Panc1 (cell line): Measurements from ENCODE around the gene CORIN. TPM values are rescaled to one million over a fixed set of nuclear protein-coding genes. Genes with fewer than 3 reads are reported as not detected.

Source experiments
- ATAC-seq: fragments of 200-7000 bp; cut with Tn5 transposase; 2 replicates; pipeline ENCODE4 v1.9.1; 2020; ENCODE audit warnings: mild to moderate bottlenecking, moderate library complexity
- BruUV-seq: library from RNA; stranded (reverse); fragments of 400-500 nt; replicated peaks from 2 replicates; lab custom pipeline; 2021; lab: Mats Ljungman, UMichigan
- CTCF ChIA-PET: fragments of 300-600 bp; sonication (Branson Sonifier 250); formaldehyde crosslinking; loops from one replicate; lab custom pipeline; 2022; ENCODE audit warnings: antibody characterized with exemption; lab: Charles Lee
- POLR2A ChIA-PET: fragments of 300-600 bp; sonication (Branson Sonifier 250); formaldehyde crosslinking; loops from one replicate; lab custom pipeline; 2022; ENCODE audit warnings: antibody characterized with exemption; lab: Charles Lee
- DNase-seq: peaks from one replicate; pipeline ENCODE4 v3.0.0-alpha.2; 2010; ENCODE audit warnings: low read depth, low spot score
- H3K27ac ChIP-seq: 2 replicates; pipeline ENCODE4 v1.5.1; 2011; ENCODE audit warnings: mild to moderate bottlenecking, low read length, inconsistent platforms
- H3K27me3 ChIP-seq: fragments of 200-500 bp; sonication (Bioruptor generic); 2 replicates; pipeline ENCODE4 v1.6.0; 2014; ENCODE audit warnings: low read length, inconsistent platforms; ENCODE audit not compliant: control insufficient read depth, insufficient read depth
- H3K36me3 ChIP-seq: fragments of 200-500 bp; sonication (Bioruptor generic); 2 replicates; pipeline ENCODE4 v1.5.1; 2014; ENCODE audit warnings: inconsistent platforms, mild to moderate bottlenecking, low read length, moderate library complexity; ENCODE audit not compliant: control insufficient read depth, insufficient read depth
- H3K4me1 ChIP-seq: 2 replicates; pipeline ENCODE4 v1.5.1; 2011; ENCODE audit warnings: inconsistent platforms, mild to moderate bottlenecking, low read length, moderate library complexity; ENCODE audit not compliant: control insufficient read depth, insufficient read depth
- H3K4me3 ChIP-seq, 2 experiments: 2 replicates each; pipeline ENCODE4 v1.5.1; 2011 to 2012; ENCODE audit warnings: low read depth in 2 of 2, low read length in 2 of 2, mild to moderate bottlenecking in 2 of 2, inconsistent platforms in 1 of 2, moderate library complexity in 1 of 2
- H3K9me3 ChIP-seq: fragments of 200-500 bp; sonication (Bioruptor generic); 2 replicates; pipeline ENCODE4 v1.5.1; 2014; ENCODE audit warnings: low read depth, mild to moderate bottlenecking, inconsistent platforms, low read length, moderate library complexity; ENCODE audit not compliant: control insufficient read depth, insufficient read depth
- CTCF ChIP-seq: fragments of 450-650 bp; IDR thresholded peaks from 2 replicates; pipeline ENCODE4 v1.5.1; 2017; ENCODE audit warnings: mild to moderate bottlenecking
- POLR2AphosphoS5 ChIP-seq: IDR thresholded peaks from 2 replicates; pipeline ENCODE4 v1.6.1; 2012; ENCODE audit warnings: mild to moderate bottlenecking, low read depth, low read length, moderate library complexity
- REST ChIP-seq, 2 experiments: IDR thresholded peaks; 2 replicates each; pipeline ENCODE4 v1.6.1; 2011 to 2012; ENCODE audit warnings: low read depth in 2 of 2, control low read depth in 1 of 2, low read length in 1 of 2, mild to moderate bottlenecking in 1 of 2, moderate library complexity in 1 of 2; ENCODE audit not compliant: insufficient read depth in 1 of 2
- SIN3A ChIP-seq: IDR thresholded peaks from 2 replicates; pipeline ENCODE4 v1.6.1; 2012; ENCODE audit warnings: low read depth, mild to moderate bottlenecking, low read length, moderate library complexity, borderline replicate concordance; ENCODE audit not compliant: insufficient read depth
- TCF7L2 ChIP-seq: IDR thresholded peaks from 2 replicates; pipeline ENCODE4 v1.6.1; 2011; ENCODE audit warnings: mild to moderate bottlenecking, low read depth, low read length, inconsistent platforms
- in situ Hi-C: cut with HindIII; loops from 2 replicates; pipeline ENCODE4 v1.10.0; 2016; ENCODE audit warnings: low sequenced_read_pairs, low pct_unique_long_range_greater_than_20kb
- intact Hi-C: fragments of 100-400 bp; cut with micrococcal nuclease; formaldehyde crosslinking; loops from one replicate; pipeline ENCODE4 v1.10.0; 2022; ENCODE audit not compliant: unreplicated experiment
- total RNA-seq: library from RNA; stranded (reverse); gene quantifications from one replicate; pipeline ENCODE4 v1.2.1, GENCODE V29; 2021; ENCODE audit not compliant: unreplicated experiment

Gene CORIN
- total RNA-seq, 1 experiment from 2014 or later = not detected

GRCh38 chr4:47659342-47659741 is 178.5 kb downstream of the CORIN start:
- intact Hi-C loops (no loop called here), in situ Hi-C loops (no loop called here)
- BruUV-seq = no TSS peak
- no peak for ATAC-seq
- Histone ChIP-seq H3K36me3 (no peaks in the 10 kb centered on the region), H3K27me3 (no peaks in the 10 kb centered on the region), H3K4me1 (no peaks in the 10 kb centered on the region), H3K4me3 (no peak overlapping the region), H3K9me3 (no peaks in the 10 kb centered on the region), H3K27ac (no peak overlapping the region)
- ChIA-PET POLR2A (no interaction called here), CTCF (no interaction called here)
- no peak for DNase-seq
- no peak for TF ChIP-seq REST (IDR thresholded peaks at IDR 0.05; ENCODE audit: insufficient read depth in 1 of 2, low read depth in 2 of 2, low read length in 1 of 2)

GRCh38 chr4:47654972-47655693 is 182.7 kb downstream of the CORIN start:
- intact Hi-C loops = no loop called here
- Histone ChIP-seq H3K9me3 (no peaks in the 10 kb centered on the region), H3K27ac (no peak overlapping the region), H3K27me3 (no peaks in the 10 kb centered on the region), H3K4me3 (no peak overlapping the region), H3K36me3 (no peaks in the 10 kb centered on the region), H3K4me1 (no peaks in the 10 kb centered on the region)
- in situ Hi-C loops = no loop called here
- ATAC-seq = no peak
- POLR2A ChIA-PET = no interaction called here
- TF ChIP-seq POLR2AphosphoS5 (no peak), TCF7L2 (no peak), CTCF (no peak), SIN3A (no peak), REST (IDR thresholded peaks at IDR 0.05; ENCODE audit: insufficient read depth in 1 of 2, low read depth in 2 of 2, low read length in 1 of 2) (no peak)
- DNase-seq = no peak
- no TSS peak for BruUV-seq
- CTCF ChIA-PET = no interaction called here
